GM12878 (cell line): ENCODE measurements around the gene CCDC70. TPM values are rescaled to one million over a fixed set of nuclear protein-coding genes. Genes with fewer than 3 reads are reported as not detected.

Source experiments
- ATAC-seq: fragments of 200-7000 bp; cut with Tn5 transposase; 3 replicates; pipeline ENCODE4 v1.9.1; 2020; ENCODE audit warnings: mild to moderate bottlenecking, moderate library complexity
- BruUV-seq: library from RNA; stranded (reverse); fragments of 400-500 nt; replicated peaks from 2 replicates; lab custom pipeline; 2021; lab: Mats Ljungman, UMichigan
- CTCF ChIA-PET: fragments of 300-600 bp; sonication (Branson Sonifier 250); formaldehyde crosslinking; extraction: SDS; loops from one replicate; lab custom pipeline; 2021; ENCODE audit warnings: inconsistent platforms; lab: Yijun Ruan, JAX
- POLR2A ChIA-PET: fragments of 350-600 bp; formaldehyde crosslinking; extraction: SDS; loops from one replicate; lab custom pipeline; 2021; ENCODE audit warnings: inconsistent platforms; lab: Charles Lee
- RAD21 ChIA-PET: fragments of 300-600 bp; sonication (Branson Sonifier 250); formaldehyde crosslinking; loops from one replicate; lab custom pipeline; 2023; ENCODE audit warnings: antibody characterized with exemption; ENCODE audit not compliant: unreplicated experiment; lab: Charles Lee
- SMC1A ChIA-PET: fragments of 300-600 bp; sonication (Branson Sonifier 250); formaldehyde crosslinking; loops from one replicate; lab custom pipeline; 2023; ENCODE audit not compliant: unreplicated experiment, uncharacterized antibody; lab: Charles Lee
- DNase-seq: peaks from one replicate; pipeline ENCODE4 v3.0.0-alpha.2; 2011; ENCODE audit warnings: low read depth, low spot score
- FAIRE-seq: peaks from 3 replicates; lab custom pipeline; 2011; peaks lifted over from hg19 to GRCh38; lab: Jason Lieb, UNC
- H2AFZ ChIP-seq: 2 replicates; pipeline ENCODE4 v1.6.0; 2011; ENCODE audit warnings: low read depth, low read length, control low read depth; ENCODE audit not compliant: control insufficient read depth
- H3K27ac ChIP-seq: 2 replicates; pipeline ENCODE4 v1.5.1; 2011; ENCODE audit warnings: control low read depth; ENCODE audit not compliant: control insufficient read depth, insufficient read depth
- H3K27me3 ChIP-seq, 2 experiments: replicated peaks in 1 of 2; 2 replicates each; pipeline versions ENCODE4 v1.6.0 to v1.6.1; 2011; ENCODE audit warnings: low read length in 1 of 2; ENCODE audit not compliant: control insufficient read depth in 2 of 2, insufficient read depth in 2 of 2
- H3K36me3 ChIP-seq, 2 experiments: 2 replicates each; pipeline ENCODE4 v1.5.1; 2011; ENCODE audit warnings: low read length in 1 of 2; ENCODE audit not compliant: control insufficient read depth in 2 of 2, insufficient read depth in 2 of 2
- H3K4me1 ChIP-seq: 2 replicates; pipeline ENCODE4 v1.6.1; 2011; ENCODE audit warnings: mild to moderate bottlenecking, low read length, moderate library complexity, mixed read lengths; ENCODE audit not compliant: control insufficient read depth, insufficient read depth
- H3K4me2 ChIP-seq: 2 replicates; pipeline ENCODE4 v1.6.0; 2011; ENCODE audit warnings: control low read depth; ENCODE audit not compliant: control insufficient read depth, insufficient read depth
- H3K4me3 ChIP-seq: fragments of 200-600 bp; sonication (generic); 2 replicates; pipeline ENCODE4 v1.5.1; 2016
- H3K79me2 ChIP-seq: 2 replicates; pipeline ENCODE4 v1.6.0; 2011; ENCODE audit warnings: low read length; ENCODE audit not compliant: control insufficient read depth, insufficient read depth
- H3K9ac ChIP-seq: 2 replicates; pipeline ENCODE4 v1.8.0; 2011; ENCODE audit warnings: low read length, control low read depth, mixed read lengths; ENCODE audit not compliant: control insufficient read depth, insufficient read depth
- H3K9me3 ChIP-seq: replicated peaks from 3 replicates; pipeline ENCODE4 v1.5.1; 2011; ENCODE audit warnings: mild to moderate bottlenecking, low read length; ENCODE audit not compliant: control insufficient read depth, insufficient read depth
- H4K20me1 ChIP-seq: 2 replicates; pipeline ENCODE4 v1.6.0; 2011; ENCODE audit not compliant: control insufficient read depth, insufficient read depth
- CHD4 ChIP-seq: fragments of 200-600 bp; sonication (generic); IDR thresholded peaks from 2 replicates; pipeline ENCODE4 v1.6.1; 2016; ENCODE audit warnings: mild to moderate bottlenecking
- EP300 ChIP-seq, 2 experiments: fragments of 150-350 bp in 1 of 2; IDR thresholded peaks; 2 replicates each; pipeline ENCODE4 v1.6.1; 2011 to 2012; ENCODE audit warnings: low read depth in 2 of 2, low read length in 2 of 2, borderline replicate concordance in 1 of 2, improper control_type of control experiment in 1 of 2, inconsistent platforms in 1 of 2; ENCODE audit not compliant: control insufficient read depth in 1 of 2
- HDGF ChIP-seq: fragments of 450-650 bp; IDR thresholded peaks from 2 replicates; pipeline ENCODE4 v1.6.1; 2016; ENCODE audit warnings: antibody characterized with exemption
- NKRF ChIP-seq: fragments of 450-650 bp; conservative IDR thresholded peaks from 2 replicates; pipeline ENCODE4 v1.6.1; 2017; ENCODE audit warnings: mild to moderate bottlenecking, moderate library complexity
- NR2F1 ChIP-seq: fragments of 450-650 bp; conservative IDR thresholded peaks from 2 replicates; pipeline ENCODE4 v1.6.1; 2017; ENCODE audit warnings: mild to moderate bottlenecking
- PKNOX1 ChIP-seq: fragments of 450-650 bp; IDR thresholded peaks from 2 replicates; pipeline ENCODE4 v1.6.1; 2016; ENCODE audit warnings: mild to moderate bottlenecking
- POU2F2 ChIP-seq: IDR thresholded peaks from 3 replicates; pipeline ENCODE4 v1.6.1; 2011; ENCODE audit warnings: low read depth, mild to moderate bottlenecking, low read length, borderline replicate concordance
- SIN3A ChIP-seq: IDR thresholded peaks from 2 replicates; pipeline ENCODE4 v1.6.1; 2012; ENCODE audit warnings: low read depth, low read length, improper control_type of control experiment
- SMARCA5 ChIP-seq: fragments of 450-650 bp; IDR thresholded peaks from 2 replicates; pipeline ENCODE4 v1.6.1; 2017; ENCODE audit warnings: mild to moderate bottlenecking
- SMC3 ChIP-seq: IDR thresholded peaks from 2 replicates; pipeline ENCODE4 v1.6.1; 2011; ENCODE audit warnings: low read length, improper control_type of control experiment, borderline replicate concordance
- SREBF2 ChIP-seq: IDR thresholded peaks from 2 replicates; pipeline ENCODE4 v1.6.1; 2012; ENCODE audit warnings: mild to moderate bottlenecking, low read length
- STAT3 ChIP-seq: IDR thresholded peaks from 2 replicates; pipeline ENCODE4 v1.6.1; 2011; ENCODE audit warnings: low read depth, low read length, improper control_type of control experiment
- SUPT20H ChIP-seq: IDR thresholded peaks from 2 replicates; pipeline ENCODE4 v1.6.1; 2011; ENCODE audit warnings: low read depth, mild to moderate bottlenecking, low read length, moderate library complexity, borderline replicate concordance; ENCODE audit not compliant: control insufficient read depth
- SUZ12 ChIP-seq: fragments of 200-600 bp; sonication (generic); IDR thresholded peaks from one replicate; pipeline ENCODE4 v1.6.1; 2018; ENCODE audit warnings: antibody characterized with exemption, mild to moderate bottlenecking; ENCODE audit not compliant: unreplicated experiment
- YBX1 ChIP-seq: fragments of 450-650 bp; IDR thresholded peaks from 2 replicates; pipeline ENCODE4 v1.6.1; 2016; ENCODE audit warnings: antibody characterized with exemption
- WGBS: methylation state at CpG from one replicate; pipeline ENCODE4 v1.1.6; 2016; ENCODE audit warnings: low lambda C conversion rate; ENCODE audit not compliant: insufficient replicate concordance, insufficient coverage; ENCODE audit errors: missing lambda C conversion rate; 5-methylcytosine and 5-hydroxymethylcytosine counted together
- in situ Hi-C: fragments of 300-500 bp; cut with MboI; formaldehyde crosslinking; loops from 9 replicates; pipeline ENCODE4 v1.14.3; 2018; ENCODE audit warnings: mixed read lengths
- intact Hi-C: fragments of 100-400 bp; cut with micrococcal nuclease; formaldehyde crosslinking; loops from one replicate; pipeline ENCODE4 v1.14.2; 2022; ENCODE audit not compliant: unreplicated experiment
- polyA plus RNA-seq, 11 experiments: library from polyadenylated mRNA; depleted of rRNA in 4 of 11; unstranded in 6 of 11; stranded (reverse) in 5 of 11; fragments of >200 nt; fragmentation: Nextera tagmentation in 4 of 11; fragmentation: Illumina TruSeq in 1 of 11; extraction: Ambion mirVana in 4 of 11; extraction: Trizol in 1 of 11; gene quantifications; 1 replicate in 1 of 11; 2 replicates in 10 of 11; pipeline versions ENCODE4 v1.2.1 to v1.2.3, GENCODE V29; 2011 to 2016; ENCODE audit warnings: inconsistent platforms in 2 of 11, missing spikeins in 2 of 11, low read depth in 1 of 11
- total RNA-seq, 4 experiments: library from RNA; depleted of rRNA in 3 of 4; stranded (reverse); fragments of >200 nt in 3 of 4; fragmentation: Illumina TruSeq in 1 of 4; extraction: Trizol in 1 of 4; gene quantifications; 2 replicates each; pipeline versions ENCODE4 v1.2.1 to v1.2.3, GENCODE V29; 2013 to 2021

Gene CCDC70
- total and polyA plus RNA-seq, 10 of the 15 experiments (the other 5 are each of a cell fraction or from before 2014, with no cell fraction given) = not detected

GRCh38 chr13:51823359-51823758 lies 38.4 kb upstream of the CCDC70 start (continued):
- no peak for TF ChIP-seq SUZ12
- no peak for TF ChIP-seq SIN3A
- TF ChIP-seq EP300 (IDR thresholded peaks at IDR 0.05; ENCODE audit: borderline replicate concordance in 1 of 2, control insufficient read depth in 1 of 2, low read depth in 2 of 2, low read length in 2 of 2) = no peak
- no peak for TF ChIP-seq YBX1
- no peak for TF ChIP-seq NKRF
- TF ChIP-seq CHD4 = no peak
- no peak for TF ChIP-seq SREBF2
- no peak for TF ChIP-seq POU2F2
- no peak for TF ChIP-seq HDGF

GRCh38 chr13:51823863-51824262 lies 37.9 kb upstream of the CCDC70 start:
- CTCF ChIA-PET = interaction anchor here (2.4 kb wide), 1 partner anchor 9 kb away, joined by 19 read pairs; no protein-coding TSS in a partner anchor
- Histone ChIP-seq H3K4me3 (no peak overlapping the region), H2AFZ (no peak overlapping the region)

More at GRCh38 chr13:51823863-51824262, 37.9 kb upstream of the CCDC70 start:
- Histone ChIP-seq H3K27ac (no peak overlapping the region), H3K79me2 (no peaks in the 10 kb centered on the region), H4K20me1 (no peaks in the 10 kb centered on the region), H3K36me3 (no peaks in the 10 kb centered on the region), H3K4me1 (peaks cover 28% of the 10 kb centered on the region), H3K9me3 (no peaks in the 10 kb centered on the region), H3K4me2 (no peak overlapping the region), H3K27me3 (no peaks in the 10 kb centered on the region), H3K9ac (no peak overlapping the region)
- WGBS = 34% methylated on average over 2 of the region's 2 CpGs
- ChIA-PET RAD21 (interaction anchor here (1.0 kb wide), 1 partner anchor 10 kb away, joined by 3 read pairs; no protein-coding TSS in a partner anchor), POLR2A (no interaction called here), SMC1A (interaction anchor here (1.3 to 2.1 kb wide), 3 partner anchors 8 to 13 kb away, joined by 3 to 13 read pairs (median 8); no protein-coding TSS in a partner anchor)
- FAIRE-seq (no peak), DNase-seq (no peak), ATAC-seq (no peak)
- BruUV-seq = no TSS peak
- in situ Hi-C loops (no loop called here), intact Hi-C loops (no loop called here)
- TF ChIP-seq SUPT20H (no peak), PKNOX1 (no peak), SMARCA5 (no peak), STAT3 (no peak), SMC3 (no peak), NR2F1 (no peak)
